Sigmoid colon (tissue), 7 donors: Measurements from ENCODE around the gene C8A. TPM values are rescaled to one million over a fixed set of nuclear protein-coding genes. Genes with fewer than 3 reads are reported as not detected.

Source experiments
- DNase-seq: peaks from one replicate; pipeline ENCODE4 v3.0.0-alpha.2; 2019
- H3K27ac ChIP-seq, 4 donors: fragments of 200-600 bp; sonication (generic); one replicate each; pipeline ENCODE4 v1.5.1; 2016 to 2019; ENCODE audit warnings: mild to moderate bottlenecking in 1 of 4
- H3K27me3 ChIP-seq, 3 donors: fragments of 200-600 bp; sonication (generic); one replicate each; pipeline ENCODE4 v1.5.1; 2019; ENCODE audit warnings: mild to moderate bottlenecking in 1 of 3
- H3K36me3 ChIP-seq, 4 donors: fragments of 200-600 bp; sonication (generic); one replicate each; pipeline ENCODE4 v1.5.1; 2016 to 2019
- H3K4me1 ChIP-seq, 4 donors: fragments of 200-600 bp; sonication (generic); one replicate each; pipeline ENCODE4 v1.5.1; 2017 to 2019
- H3K4me3 ChIP-seq, 4 donors: fragments of 200-600 bp; sonication (generic); one replicate each; pipeline ENCODE4 v1.5.1; 2017 to 2019; ENCODE audit warnings: mild to moderate bottlenecking in 2 of 4, moderate library complexity in 1 of 4
- H3K9me3 ChIP-seq, 4 donors: fragments of 200-600 bp in 3 of 4; sonication (generic) in 3 of 4; one replicate each; pipeline versions ENCODE4 v1.5.1 to v1.6.1; 2013 to 2019
- CTCF ChIP-seq, 4 experiments: fragments of 450-650 bp in 3 of 4; fragments of 200-600 bp in 1 of 4; IDR thresholded peaks; one replicate each; pipeline ENCODE4 v1.5.1; 2016 to 2019; ENCODE audit warnings: antibody characterized with exemption in 4 of 4, mild to moderate bottlenecking in 3 of 4, moderate library complexity in 2 of 4
- EP300 ChIP-seq, 4 donors: sonication (generic); formaldehyde crosslinking; IDR thresholded peaks; one replicate each; pipeline ENCODE4 v1.6.1; 2017; ENCODE audit warnings: antibody characterized with exemption in 4 of 4
- POLR2A ChIP-seq, 2 donors: fragments of 450-650 bp; IDR thresholded peaks; one replicate each; pipeline ENCODE4 v1.6.1; 2016; ENCODE audit warnings: antibody characterized with exemption in 2 of 2, mild to moderate bottlenecking in 2 of 2, moderate library complexity in 2 of 2
- POLR2AphosphoS5 ChIP-seq, 4 donors: sonication (generic); formaldehyde crosslinking; IDR thresholded peaks; one replicate each; pipeline ENCODE4 v1.6.1; 2017; ENCODE audit warnings: antibody characterized with exemption in 4 of 4
- WGBS, 2 donors: extraction: QIAGEN DNeasy Blood & Tissue Kit; methylation state at CpG; one replicate each; pipeline ENCODE4 v1.1.7; 2013; 5-methylcytosine and 5-hydroxymethylcytosine counted together
- intact Hi-C: fragments of 100-400 bp; cut with DNase I; formaldehyde crosslinking; loops from one replicate; pipeline ENCODE4 v1.15.1; 2023
- polyA plus RNA-seq, 3 donors: library from polyadenylated mRNA; stranded (reverse); fragments of 200-250 nt; gene quantifications; one replicate each; pipeline ENCODE4 v1.2.3, GENCODE V29; 2013
- total RNA-seq, 4 donors: library from RNA; depleted of rRNA; stranded (reverse); fragments of >200 nt; gene quantifications; one replicate each; pipeline ENCODE4 v1.1.0, GENCODE V29; 2016
- donor health status: healthy with polysubstance abuse.
- donor health status: Bipolar disorder and iron deficiency.
- donor health status: healthy.

C8A gene
- total and polyA plus RNA-seq, 7 donors, result not detected

- WGBS, 2 donors, result 30 to 51% methylated on average over 3 of the region's 3 CpGs
- intact Hi-C loops, result no loop called here
- Histone ChIP-seq H3K27me3 (no peaks in the 10 kb centered on the region), H3K9me3 (no peaks in the 10 kb centered on the region), H3K4me1 (no peaks in the 10 kb centered on the region), H3K4me3 (no peak overlapping the region), H3K36me3 (no peaks in the 10 kb centered on the region), H3K27ac (no peak overlapping the region)
- TF ChIP-seq POLR2AphosphoS5 (IDR thresholded peaks at IDR 0.05) (no peak), CTCF (IDR thresholded peaks at IDR 0.05) (no peak), POLR2A (IDR thresholded peaks at IDR 0.05) (no peak)
- no peak for DNase-seq
These were observed 68.6 kb downstream of the C8A start for GRCh38 chr1:56923201-56923600.

- Histone ChIP-seq H3K4me1 (no peaks in the 10 kb centered on the region), H3K9me3 (no peaks in the 10 kb centered on the region), H3K27ac (no peak overlapping the region), H3K27me3 (no peaks in the 10 kb centered on the region), H3K36me3 (no peaks in the 10 kb centered on the region), H3K4me3 (no peak overlapping the region)
- intact Hi-C loops, result no loop called here
- WGBS, 2 donors, result 86% methylated on average over 5 of the region's 5 CpGs
- no peak for DNase-seq
- no peak for TF ChIP-seq POLR2AphosphoS5 (IDR thresholded peaks at IDR 0.05)
- TF ChIP-seq EP300 (IDR thresholded peaks at IDR 0.05), result no peak
- no peak for TF ChIP-seq CTCF (IDR thresholded peaks at IDR 0.05)
- TF ChIP-seq POLR2A (IDR thresholded peaks at IDR 0.05), result no peak
These were observed 69.5 kb downstream of the C8A start for GRCh38 chr1:56924116-56924515.

GRCh38 chr1:56925193-56925592 lies 70.6 kb downstream of the C8A start:
- no peaks in the 10 kb centered on the region for H3K27me3 ChIP-seq
- no peak overlapping the region for H3K4me3 ChIP-seq
- TF ChIP-seq EP300 (IDR thresholded peaks at IDR 0.05), result no peak
- no peaks in the 10 kb centered on the region for H3K4me1 ChIP-seq
- H3K36me3 ChIP-seq, result no peaks in the 10 kb centered on the region
- H3K27ac ChIP-seq, result no peak overlapping the region
- intact Hi-C loops, result no loop called here
- H3K9me3 ChIP-seq, result no peaks in the 10 kb centered on the region
- DNase-seq, result no peak

- intact Hi-C loops, result no loop called here
- no peak overlapping the region for H3K27ac ChIP-seq
- no peak for DNase-seq
- no peak overlapping the region for H3K4me3 ChIP-seq
- no peaks in the 10 kb centered on the region for H3K9me3 ChIP-seq
- no peaks in the 10 kb centered on the region for H3K36me3 ChIP-seq
- H3K27me3 ChIP-seq, result no peaks in the 10 kb centered on the region
- TF ChIP-seq CTCF (IDR thresholded peaks at IDR 0.05) (no peak), POLR2AphosphoS5 (IDR thresholded peaks at IDR 0.05) (no peak), POLR2A (IDR thresholded peaks at IDR 0.05) (no peak), EP300 (IDR thresholded peaks at IDR 0.05) (no peak)
- WGBS, 2 donors, result 56 to 70% methylated on average over 4 of the region's 4 CpGs
- H3K4me1 ChIP-seq, result no peaks in the 10 kb centered on the region
These were observed 72.6 kb downstream of the C8A start for GRCh38 chr1:56927171-56927570.

- Histone ChIP-seq H3K36me3 (no peaks in the 10 kb centered on the region), H3K27me3 (no peaks in the 10 kb centered on the region), H3K4me3 (no peak overlapping the region), H3K9me3 (no peaks in the 10 kb centered on the region), H3K4me1 (no peaks in the 10 kb centered on the region), H3K27ac (no peak overlapping the region)
- intact Hi-C loops, result no loop called here
- no peak for TF ChIP-seq POLR2A (IDR thresholded peaks at IDR 0.05)
- no peak for TF ChIP-seq POLR2AphosphoS5 (IDR thresholded peaks at IDR 0.05)
- TF ChIP-seq CTCF (IDR thresholded peaks at IDR 0.05), result no peak
- no peak for DNase-seq
- 88 to 94% methylated on average over 3 of the region's 3 CpGs for WGBS, 2 donors
These were observed 73.4 kb downstream of the C8A start for GRCh38 chr1:56927986-56928385.
